Right renal pelvis (tissue), 4 donors: ENCODE measurements around the gene ADD2. TPM values are rescaled to one million over a fixed set of nuclear protein-coding genes. Genes with fewer than 3 reads are reported as not detected.
"Not testable (repeated sequence)": the region's sequence is repeated elsewhere in the genome, so short reads cannot be mapped to it uniquely, and the experiment has no call there.

Experiments
- DNase-seq, 4 donors: peaks; one replicate each; pipeline ENCODE4 v3.0.0-alpha.2; 2013; ENCODE audit warnings: low read depth in 4 of 4, low spot score in 3 of 4, missing footprints in 1 of 4
- polyA plus RNA-seq, 4 donors: library from polyadenylated mRNA; unstranded; fragments of 120-200 nt; gene quantifications; one replicate each; pipeline ENCODE4 v1.2.1, GENCODE V29; 2013; ENCODE audit not compliant: insufficient read length in 4 of 4

The ADD2 gene
- polyA plus RNA-seq, 4 donors: 5.0 to 5.6 (median 5.3) TPM

GRCh38 chr2:70647873-70648481 is 120.0 kb downstream of the ADD2 start:
- DNase-seq: peak in 3 of 4 donors; percentile 45 to 54 (median 50)

- DNase-seq: no peak
These were observed 121.6 kb downstream of the ADD2 start for GRCh38 chr2:70646420-70646818.

GRCh38 chr2:70645733-70646419 is 122.1 kb downstream of the ADD2 start:
- DNase-seq: no peak

- DNase-seq: no peak
These were observed 124.3 kb downstream of the ADD2 start for GRCh38 chr2:70643715-70644114.

GRCh38 chr2:70641263-70641784 is 126.7 kb downstream of the ADD2 start:
- no peak for DNase-seq

GRCh38 chr2:70639841-70640436 is 128.1 kb downstream of the ADD2 start:
- DNase-seq: no peak

- no peak for DNase-seq
These were observed 129.4 kb downstream of the ADD2 start for GRCh38 chr2:70638561-70638960.

- DNase-seq: no peak
These were observed 134.5 kb downstream of the ADD2 start for GRCh38 chr2:70633508-70633907.

GRCh38 chr2:70632966-70633365 is 135.0 kb downstream of the ADD2 start:
- no peak for DNase-seq

GRCh38 chr2:70632388-70632787 is 135.6 kb downstream of the ADD2 start:
- DNase-seq: no peak

- no peak for DNase-seq
These were observed 137.2 kb downstream of the ADD2 start for GRCh38 chr2:70630761-70631160.

GRCh38 chr2:70627211-70627898 is 140.6 kb downstream of the ADD2 start:
- no peak for DNase-seq

- DNase-seq: no peak
These were observed 141.6 kb downstream of the ADD2 start for GRCh38 chr2:70626254-70626990.

GRCh38 chr2:70621536-70621935 is 146.5 kb downstream of the ADD2 start:
- not testable (repeated sequence) for DNase-seq

GRCh38 chr2:70620020-70620419 is 148.0 kb downstream of the ADD2 start:
- DNase-seq: no peak

- DNase-seq: no peak
These were observed 148.8 kb downstream of the ADD2 start for GRCh38 chr2:70619167-70619566.

GRCh38 chr2:70616168-70616694 is 151.8 kb downstream of the ADD2 start:
- no peak for DNase-seq

- DNase-seq: no peak
These were observed 152.8 kb downstream of the ADD2 start for GRCh38 chr2:70615222-70615621.

GRCh38 chr2:70613521-70613920 is 154.5 kb downstream of the ADD2 start:
- no peak for DNase-seq

GRCh38 chr2:70612574-70612973 is 155.4 kb downstream of the ADD2 start:
- no peak for DNase-seq
